ENCODE measurements around the gene PRKCA.
"Not testable (repeated sequence)": the region's sequence is repeated elsewhere in the genome, so short reads cannot be mapped to it uniquely, and the experiment has no call there.

Gene PRKCA

DNA sequence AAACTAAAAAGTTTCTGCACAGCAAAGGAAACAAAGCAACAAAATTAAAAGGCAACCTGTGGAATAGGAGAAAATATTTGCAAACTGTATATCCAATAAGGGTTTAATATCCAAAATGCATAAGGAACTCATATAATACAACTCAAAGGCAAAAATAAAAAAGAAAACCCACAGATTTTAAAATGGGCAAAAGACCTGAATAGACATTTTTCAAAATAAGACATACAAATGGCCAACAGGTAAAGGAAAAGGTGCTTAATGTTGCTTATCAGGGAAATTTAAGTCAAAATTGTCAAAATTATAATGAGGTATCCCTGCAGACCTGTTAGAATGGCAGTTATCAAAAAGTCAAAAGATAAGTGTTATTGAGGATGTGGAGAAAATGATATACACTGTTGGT lies 399.0 kb downstream of the PRKCA start:
- DNase-seq (ENCODE audit: low read depth in 2 of 3, low spot score in 2 of 3), result no peak

DNA sequence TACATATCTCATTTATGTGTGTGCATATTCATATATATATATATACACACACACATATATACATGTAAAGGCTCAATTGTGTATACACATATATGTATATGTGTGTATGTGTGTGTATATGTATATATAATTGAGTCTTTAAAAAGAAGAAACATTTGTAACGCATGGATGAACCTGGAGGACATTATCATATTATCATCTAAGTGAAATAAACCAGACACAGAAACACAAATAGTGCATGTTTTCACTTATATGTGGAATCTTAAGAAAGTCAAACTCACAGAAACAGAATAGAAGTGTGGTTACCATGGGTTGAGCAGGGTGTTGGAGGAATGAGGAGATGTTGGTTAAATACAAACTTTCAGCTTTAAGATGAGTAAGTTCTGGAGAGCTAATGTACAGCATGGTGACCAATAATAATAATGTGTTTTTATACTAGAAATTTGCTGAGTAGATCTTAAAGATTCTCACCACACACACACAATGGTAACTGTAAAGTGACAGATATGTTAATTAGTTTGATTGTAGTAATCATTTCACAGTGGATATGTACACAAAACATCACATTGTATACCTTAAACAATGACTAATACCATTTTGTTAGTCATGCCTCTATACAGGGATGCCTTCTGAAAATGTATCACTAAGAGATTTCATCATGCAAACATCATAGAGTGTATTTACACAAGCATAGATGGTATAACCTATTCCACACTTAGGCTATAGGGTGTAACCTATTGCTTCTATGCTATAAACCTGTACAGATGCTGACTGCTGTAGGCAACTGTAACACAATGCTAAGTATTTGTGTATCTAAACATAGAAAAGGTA lies 399.9 kb downstream of the PRKCA start:
- DNase-seq (ENCODE audit: low read depth in 2 of 3, low spot score in 2 of 3), result no peak

DNA sequence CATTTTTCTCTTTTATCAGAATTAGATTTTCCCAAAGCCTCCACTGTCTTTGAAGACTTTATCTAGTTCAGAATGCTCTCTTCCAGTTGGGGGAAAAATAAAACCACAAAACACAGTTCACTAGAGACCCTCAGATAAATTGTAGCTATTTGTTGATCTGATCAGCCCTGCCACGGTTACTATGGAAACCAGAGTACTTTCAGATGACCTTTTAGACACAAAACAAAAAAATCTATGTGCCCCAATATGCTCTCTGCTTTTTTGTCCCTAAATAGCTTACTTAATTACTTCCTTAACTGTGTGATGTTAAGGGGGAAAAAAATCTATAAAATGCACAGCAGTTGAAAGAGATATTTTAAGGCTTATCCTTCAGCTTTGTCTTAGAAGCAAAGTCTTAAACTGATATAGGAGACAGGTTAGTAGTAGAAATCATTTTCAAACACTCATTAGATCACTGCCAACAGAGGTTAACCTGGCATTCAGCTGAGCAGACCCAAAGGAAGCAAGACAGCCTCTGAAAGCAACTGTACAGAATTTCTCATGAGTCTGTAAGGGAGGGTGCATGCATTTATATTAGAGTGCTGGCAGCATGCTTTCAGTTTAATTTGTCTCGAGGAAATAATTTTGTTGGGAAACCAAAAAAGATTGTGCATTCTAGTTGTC lies 402.6 kb downstream of the PRKCA start:
- no peak for DNase-seq (ENCODE audit: low read depth in 2 of 3, low spot score in 2 of 3)

DNA sequence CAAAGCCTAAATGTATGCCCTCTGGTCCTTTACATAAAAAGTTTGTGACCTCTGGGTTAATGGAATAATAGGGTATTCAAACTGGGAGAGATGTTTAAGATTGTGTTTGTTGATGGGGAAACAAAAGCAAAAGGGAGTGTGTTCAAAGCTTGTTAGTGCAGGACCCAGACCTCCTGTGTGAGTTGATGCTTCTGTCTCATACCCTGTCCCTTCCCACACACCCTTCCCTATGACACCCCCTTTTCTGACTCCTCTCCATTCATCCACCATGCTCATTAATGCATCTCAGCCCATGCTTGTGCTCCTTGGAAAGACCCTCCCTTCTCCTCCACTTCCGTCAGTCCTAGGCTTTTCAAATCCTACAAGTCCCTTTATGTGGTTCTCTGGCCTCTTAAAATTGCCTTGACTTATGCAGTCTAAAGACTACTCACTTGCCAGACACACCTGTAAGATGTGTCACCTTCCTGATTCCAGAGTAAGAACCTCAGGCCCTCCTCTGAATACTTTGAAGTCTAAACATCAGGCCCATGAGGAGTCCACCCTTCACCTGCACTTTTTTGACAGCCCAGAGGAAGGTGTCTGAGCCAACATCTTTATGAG lies 404.5 kb downstream of the PRKCA start:
- DNase-seq (ENCODE audit: low read depth in 2 of 3, low spot score in 2 of 3), result no peak

DNA sequence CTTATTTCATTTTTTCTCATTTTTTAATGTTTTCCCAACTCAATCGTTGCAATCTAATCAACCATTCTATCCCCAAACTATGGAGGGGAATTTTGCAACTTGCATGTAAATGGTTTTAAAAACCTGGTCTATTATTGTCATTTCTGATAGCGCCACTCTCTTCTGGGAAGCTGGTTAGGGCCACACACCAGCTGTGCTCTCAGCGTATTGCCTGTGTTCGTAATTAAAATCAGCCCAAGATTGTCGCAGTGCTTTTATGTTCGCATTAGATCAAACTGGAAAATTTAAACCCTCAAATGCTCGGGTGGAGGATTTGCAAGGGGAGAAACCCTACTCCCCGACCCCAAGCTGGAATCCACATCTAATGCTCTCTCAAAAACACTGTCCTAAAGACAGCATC lies 409.0 kb downstream of the PRKCA start:
- DNase-seq (ENCODE audit: low read depth in 2 of 3, low spot score in 2 of 3), result no peak

DNA sequence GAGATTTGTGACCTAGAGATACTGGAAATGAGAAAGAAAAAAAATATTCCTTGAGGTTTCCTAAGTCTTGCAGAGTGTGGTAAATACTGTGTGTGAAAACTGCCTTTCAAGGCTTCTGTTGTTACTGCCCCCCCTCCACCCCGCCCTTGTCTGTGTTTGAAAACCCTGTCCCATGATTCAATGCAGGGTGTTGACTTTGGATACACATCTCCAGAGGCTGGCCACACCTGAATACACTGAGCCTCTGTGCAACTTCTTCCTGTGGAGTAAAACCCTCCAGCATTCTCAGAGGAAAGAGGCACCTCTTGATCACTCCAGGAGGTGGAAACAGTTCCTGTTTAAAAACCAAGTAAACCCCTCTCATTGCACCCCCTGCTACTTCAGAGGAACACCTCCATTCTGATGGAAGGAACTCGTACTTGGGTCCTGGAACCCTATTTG lies 409.5 kb downstream of the PRKCA start:
- no peak for DNase-seq (ENCODE audit: low read depth in 2 of 3, low spot score in 2 of 3)

DNA sequence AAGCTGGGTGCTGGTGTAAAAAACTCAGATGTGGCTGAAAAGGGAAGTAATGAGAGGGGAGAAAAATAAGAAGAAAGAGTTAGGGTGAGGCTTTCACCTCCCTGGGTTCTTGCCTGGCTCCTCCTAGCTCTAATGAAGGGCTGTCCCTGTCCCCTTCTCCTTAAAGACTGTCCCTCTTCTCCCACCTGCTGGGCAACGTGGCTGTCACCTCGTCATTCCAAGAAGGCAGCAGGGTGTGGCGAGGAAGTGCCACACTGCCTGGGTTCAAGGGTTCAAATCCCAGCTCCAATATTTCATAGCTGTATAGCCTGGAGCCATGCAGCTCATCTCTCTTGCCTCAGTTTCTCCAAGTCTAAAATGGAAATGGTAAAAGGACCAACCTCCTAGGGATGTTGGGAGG lies 410.0 kb downstream of the PRKCA start:
- DNase-seq (ENCODE audit: low read depth in 2 of 3, low spot score in 2 of 3), result no peak

DNA sequence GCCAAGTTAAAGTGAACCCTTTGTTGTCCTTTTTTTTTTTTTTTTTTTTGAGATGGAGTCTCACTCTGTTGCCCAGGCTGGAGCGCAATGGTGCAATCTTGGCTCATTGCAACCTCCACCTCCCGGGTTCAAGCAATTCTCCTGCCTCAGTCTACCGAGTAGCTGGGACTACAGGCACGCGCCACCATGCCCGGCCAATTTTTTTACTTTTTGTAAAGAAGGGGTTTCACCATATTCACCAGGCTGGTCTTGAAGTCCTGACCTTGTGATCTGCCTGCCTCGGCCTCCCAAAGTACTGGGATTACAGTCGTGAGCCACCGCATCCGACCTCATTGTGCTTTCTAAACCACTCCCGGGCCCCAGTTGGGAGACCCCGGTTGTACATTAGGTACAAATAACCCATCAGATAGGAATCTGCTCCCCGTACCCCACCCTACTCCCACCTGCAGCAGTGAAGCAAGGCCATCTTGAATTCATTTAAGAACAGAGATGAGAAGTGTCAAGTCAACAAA lies 410.7 kb downstream of the PRKCA start:
- DNase-seq (ENCODE audit: low read depth in 2 of 3, low spot score in 2 of 3), result not testable (repeated sequence)

DNA sequence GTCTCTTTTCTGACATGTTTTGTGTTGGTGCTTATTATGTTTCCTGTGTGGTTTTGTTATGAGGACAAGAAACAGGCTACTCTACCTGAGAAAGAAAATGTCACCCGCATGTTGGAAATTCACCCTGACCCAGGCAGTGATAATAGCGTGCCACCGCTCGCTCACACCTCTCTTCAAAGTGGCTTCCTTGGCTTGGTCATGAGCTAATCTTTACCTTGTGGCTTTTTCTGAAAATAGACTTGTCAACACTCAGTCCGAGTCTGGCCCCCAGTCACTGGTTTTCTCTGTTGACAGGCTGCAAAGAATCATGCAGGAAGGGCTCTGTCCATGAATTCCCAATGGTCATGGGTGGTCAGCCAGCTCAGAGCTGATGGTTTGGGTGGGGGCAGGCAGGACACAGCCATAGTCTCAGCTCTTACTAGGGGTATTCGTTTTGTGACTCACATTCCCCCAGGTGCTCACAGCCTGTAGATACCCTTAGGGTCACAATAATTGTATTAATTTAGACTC lies 411.2 kb downstream of the PRKCA start:
- peak in 1 of 3 experiments; percentile 23 for DNase-seq (ENCODE audit: low read depth in 2 of 3, low spot score in 2 of 3)

DNA sequence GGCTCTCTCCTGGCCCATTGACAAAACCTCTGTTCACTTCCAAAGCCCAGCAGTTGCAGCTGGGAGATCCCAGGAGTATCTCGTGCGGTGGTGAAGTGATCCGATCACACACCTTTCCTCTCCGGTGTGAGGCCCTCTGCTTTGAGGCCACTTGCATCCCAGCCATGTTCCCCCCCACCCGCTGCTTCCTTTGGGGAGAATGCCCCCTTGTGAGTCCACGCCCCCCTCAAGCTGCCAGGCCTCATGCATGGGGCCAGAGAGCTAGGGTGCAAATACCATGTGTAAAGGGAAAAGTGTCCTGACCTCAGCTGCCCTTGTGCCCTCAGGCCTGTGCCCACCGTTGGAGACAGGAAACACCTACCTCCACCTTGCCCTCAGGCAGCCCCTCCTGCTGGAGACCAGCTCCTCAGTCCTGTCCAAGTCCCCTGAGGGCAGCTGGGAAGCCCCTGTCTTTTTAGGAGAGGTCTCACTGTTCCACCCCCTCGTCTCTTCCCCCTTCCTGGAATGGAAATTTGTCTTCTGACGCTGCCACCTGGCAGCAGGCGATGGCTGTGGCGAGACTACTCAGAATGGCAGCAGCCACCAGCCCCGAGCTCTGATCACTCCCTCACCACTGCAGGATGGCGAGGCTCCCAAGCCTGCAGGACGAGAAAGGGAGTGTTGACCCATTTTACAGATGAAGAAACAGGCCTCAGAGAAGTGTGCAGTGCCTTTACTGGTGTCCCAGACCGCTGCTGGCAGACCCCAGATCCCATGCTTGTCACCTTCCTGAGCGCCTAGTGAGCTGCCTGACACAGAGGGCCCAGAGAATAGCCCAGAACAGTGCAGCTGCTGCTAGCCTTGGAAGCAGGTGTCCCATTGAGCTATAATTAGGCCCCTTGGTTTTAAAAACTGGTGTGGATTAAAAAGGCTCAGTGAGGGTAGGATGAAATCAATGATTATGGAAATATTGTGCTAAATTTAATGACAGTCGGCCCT lies 411.9 kb downstream of the PRKCA start:
- no peak for DNase-seq (ENCODE audit: low read depth in 2 of 3, low spot score in 2 of 3)

DNA sequence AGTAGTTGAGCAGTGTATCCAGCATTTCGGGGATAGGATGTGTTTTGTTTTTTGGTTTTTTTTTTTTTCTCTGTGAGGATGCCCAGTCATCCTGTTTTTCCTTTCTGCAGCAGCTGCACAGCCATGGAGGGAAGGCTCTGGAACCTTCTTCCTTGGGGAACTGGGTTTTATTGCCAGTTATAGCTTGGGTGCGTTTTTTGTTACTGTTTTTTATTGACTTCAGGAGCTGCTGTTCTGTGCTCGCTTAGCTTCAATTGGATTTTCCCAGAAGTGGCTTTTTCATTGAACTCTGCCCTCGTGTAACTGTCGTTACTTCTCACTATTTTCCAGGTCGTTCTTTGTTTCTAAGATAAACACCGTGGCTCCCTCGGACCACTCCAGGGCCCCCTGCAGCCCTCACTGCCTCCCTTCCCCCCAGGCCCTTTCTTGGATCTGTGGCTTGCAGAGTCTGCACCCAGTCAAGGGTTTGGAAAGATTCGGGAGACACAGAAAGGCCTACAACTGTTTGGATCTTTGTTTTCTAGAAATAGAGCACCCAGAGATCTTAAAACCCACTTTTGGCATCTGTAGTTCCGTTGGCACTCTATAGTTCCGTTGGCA lies 412.8 kb downstream of the PRKCA start:
- DNase-seq (ENCODE audit: low read depth in 2 of 3, low spot score in 2 of 3), result no peak

DNA sequence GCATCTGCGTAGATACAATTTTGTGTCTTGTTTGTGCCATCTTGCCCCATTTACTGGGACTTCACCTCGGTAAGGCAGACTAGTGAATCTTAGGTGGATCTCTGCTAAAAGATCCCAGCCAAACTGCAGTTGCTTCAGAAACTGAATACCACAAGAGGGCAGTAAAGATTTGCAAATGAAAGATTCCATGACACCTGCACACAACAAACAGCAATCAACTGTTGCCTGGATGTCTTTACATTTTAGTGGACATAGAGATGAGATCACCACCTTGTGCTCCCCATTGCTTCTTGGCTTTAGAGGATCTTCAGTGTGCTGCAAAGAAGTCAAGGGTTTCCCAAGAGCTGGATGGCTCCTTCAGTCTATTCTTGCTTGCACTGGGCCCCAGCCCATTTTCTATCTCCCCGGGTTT lies 413.3 kb downstream of the PRKCA start:
- no peak for DNase-seq (ENCODE audit: low read depth in 2 of 3, low spot score in 2 of 3)

DNA sequence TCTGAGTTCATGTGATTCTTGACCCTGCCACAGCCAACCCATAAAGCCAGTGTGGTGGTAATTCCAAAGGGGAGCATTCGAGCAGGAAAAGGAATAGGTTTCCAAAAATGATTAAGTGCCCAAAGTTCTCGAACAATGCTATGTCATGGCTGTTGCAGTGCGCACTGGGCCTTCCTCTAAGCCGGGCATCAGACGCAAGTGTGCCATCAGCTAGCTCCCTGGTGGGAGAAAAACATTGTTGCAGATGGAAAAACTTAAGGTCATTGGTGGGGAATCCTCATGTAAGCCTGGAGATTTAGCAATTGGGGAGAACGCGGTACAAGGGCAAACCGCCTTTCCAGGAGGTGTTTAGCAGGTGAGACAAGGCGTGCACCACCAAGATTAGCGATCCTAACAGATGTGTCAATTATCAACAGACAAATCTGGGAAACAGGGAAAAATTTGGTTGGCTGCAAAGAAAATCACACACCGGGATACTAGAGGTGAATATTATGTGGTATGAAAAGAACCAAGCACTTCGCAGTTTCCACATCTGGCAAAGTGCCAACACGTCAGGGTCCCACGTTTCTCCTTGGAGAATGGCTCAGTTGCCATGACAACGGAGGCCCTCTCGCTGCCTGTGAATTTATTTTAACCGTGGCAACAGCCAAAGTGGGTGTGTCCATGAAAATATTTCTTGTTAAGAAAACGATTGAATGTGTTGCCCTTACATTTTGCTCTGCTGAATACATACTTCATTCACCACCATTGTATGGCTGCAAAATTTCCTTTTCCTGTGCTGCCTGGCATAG lies 414.0 kb downstream of the PRKCA start:
- no peak for DNase-seq (ENCODE audit: low read depth in 2 of 3, low spot score in 2 of 3)

DNA sequence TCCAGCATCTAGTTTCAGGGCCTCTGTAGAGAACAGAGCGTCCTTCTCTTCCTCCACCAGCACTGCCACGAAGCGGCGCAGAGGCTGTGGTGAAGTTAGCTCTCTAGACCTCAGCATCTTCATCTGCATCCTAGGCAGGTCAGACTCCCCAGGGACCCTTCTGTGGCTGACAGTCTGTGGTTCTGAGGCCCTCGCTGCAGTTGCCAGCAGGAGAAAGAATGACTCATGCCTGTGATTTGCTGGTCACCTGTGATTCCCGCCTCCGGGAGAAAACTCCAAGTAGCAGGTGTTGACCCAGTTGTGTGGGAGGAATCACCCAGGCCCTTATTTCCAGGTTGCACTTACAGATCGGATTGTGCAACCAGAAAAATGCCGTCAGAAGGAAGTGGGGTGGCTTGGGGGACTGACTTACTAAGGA lies 415.2 kb downstream of the PRKCA start:
- DNase-seq (ENCODE audit: low read depth in 2 of 3, low spot score in 2 of 3), result no peak

DNA sequence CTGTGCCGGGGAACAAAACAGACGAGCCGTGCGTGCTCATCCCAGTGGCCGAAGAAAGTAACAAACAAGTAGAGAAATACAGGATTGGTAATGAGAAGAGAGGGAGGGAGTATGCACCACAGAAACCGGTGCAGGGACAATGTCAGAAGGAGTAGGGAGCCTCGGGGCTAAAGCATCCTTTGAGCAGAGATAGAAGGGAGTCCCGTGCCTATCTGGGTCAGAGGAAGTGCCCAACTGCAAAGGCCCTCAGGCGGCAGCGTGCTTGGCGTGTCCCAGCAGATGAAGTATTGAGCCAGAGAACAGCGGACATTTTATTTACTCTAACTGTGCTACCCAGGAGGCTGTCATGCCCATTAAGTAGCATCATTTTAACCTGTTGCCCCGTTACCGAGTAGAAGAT lies 417.6 kb downstream of the PRKCA start:
- no peak for DNase-seq (ENCODE audit: low read depth in 2 of 3, low spot score in 2 of 3)

DNA sequence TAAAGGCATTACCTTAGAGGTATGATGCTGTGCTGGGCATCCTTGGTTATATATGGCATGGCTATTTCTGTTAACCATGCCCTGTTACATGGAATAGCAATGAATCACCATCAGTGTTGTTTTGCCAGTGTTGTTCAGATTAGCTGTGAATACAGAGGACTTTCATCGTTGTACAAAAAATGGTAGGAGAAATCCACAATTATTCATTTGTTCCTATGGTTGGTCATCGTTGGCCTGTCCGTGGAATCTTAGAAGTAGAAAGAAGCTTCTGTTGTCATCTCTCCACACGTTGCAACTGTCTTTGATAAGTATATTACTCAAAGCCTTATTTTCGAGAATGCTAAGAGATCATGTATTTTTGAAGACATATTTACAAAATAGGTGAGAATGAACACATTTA lies 418.2 kb downstream of the PRKCA start:
- no peak for DNase-seq (ENCODE audit: low read depth in 2 of 3, low spot score in 2 of 3)

DNA sequence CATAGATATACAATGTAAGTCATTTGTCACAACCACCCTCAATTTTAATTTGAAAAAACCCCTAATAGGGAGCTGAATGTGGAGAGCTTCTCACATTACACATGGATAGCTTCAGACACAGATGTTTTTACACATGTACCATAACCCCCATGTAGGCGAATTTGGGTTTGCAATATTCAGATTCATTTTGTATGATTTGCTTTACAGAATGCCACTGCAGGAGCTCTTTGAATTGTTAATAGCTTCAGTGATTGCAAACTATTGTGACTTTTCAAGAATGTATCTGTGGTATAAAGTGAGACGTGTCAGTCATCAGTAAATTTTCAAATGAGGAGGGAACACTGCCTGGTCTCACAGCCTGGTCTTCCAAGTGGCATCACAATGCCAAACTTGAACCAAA lies 419.9 kb downstream of the PRKCA start:
- DNase-seq (ENCODE audit: low read depth in 2 of 3, low spot score in 2 of 3), result no peak

DNA sequence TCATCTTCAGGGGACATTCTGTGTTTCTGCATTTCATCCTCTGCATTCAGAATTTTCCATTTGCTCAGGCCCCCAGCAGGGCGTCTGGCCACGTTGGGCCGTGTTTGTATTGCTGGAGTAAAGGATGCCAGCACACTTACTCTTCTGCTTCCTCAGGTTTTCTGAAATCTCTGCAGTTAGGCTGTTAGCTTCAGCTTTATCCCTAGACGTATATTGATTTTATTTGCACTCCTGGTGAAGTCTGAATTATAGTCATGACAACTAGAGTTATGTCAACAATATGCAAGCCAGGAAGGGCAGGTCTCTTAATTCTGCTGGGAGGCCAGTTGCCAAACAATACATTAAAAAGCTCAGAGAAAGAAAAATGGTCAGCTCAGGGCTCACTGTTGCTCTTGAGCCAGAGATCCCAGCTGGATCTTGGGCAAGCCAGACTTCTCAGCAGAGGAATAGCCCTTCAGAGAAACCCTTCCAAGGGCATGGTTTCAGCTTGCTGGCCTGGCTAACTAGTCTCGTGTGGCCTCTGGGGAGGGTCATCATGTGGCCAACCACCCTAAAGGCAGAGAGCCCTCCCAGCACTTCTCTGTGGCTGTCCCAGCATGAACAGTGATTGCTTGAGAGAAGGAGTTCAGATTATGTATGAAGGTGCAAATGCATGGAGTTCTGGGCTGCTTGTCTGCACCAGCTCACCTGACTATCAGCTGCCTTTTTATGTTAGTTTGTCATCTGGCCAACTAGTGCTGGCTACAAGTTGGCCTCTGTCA lies 422.3 kb downstream of the PRKCA start:
- DNase-seq (ENCODE audit: low read depth in 2 of 3, low spot score in 2 of 3), result no peak

DNA sequence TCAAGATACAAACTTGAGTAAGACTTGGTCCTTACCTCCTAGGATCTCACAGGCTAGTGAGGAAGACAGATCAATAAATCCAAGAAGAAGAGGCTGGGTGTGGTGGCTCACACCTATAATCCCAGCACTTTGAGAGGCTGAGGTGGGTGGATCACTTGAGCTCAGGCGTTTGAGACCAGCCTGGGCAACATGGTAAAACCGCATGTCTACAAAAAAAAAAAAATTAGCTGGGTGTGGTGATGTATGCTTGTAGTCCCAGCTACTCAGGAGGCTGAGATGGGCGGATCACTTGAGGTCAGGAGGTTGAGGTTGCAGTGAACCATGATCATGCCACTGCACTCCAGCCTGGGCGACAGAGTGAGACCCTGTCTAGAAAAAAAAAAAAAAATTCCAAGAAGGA lies 423.0 kb downstream of the PRKCA start:
- not testable (repeated sequence) for DNase-seq (ENCODE audit: low read depth in 2 of 3, low spot score in 2 of 3)

All from activated CD8-positive, alpha-beta memory T cell treated with anti-CD3 and anti-CD28 coated beads for 48 hours (primary cell).